K562 (cell line): ENCODE measurements around the gene DNAJC8. TPM values are rescaled to one million over a fixed set of nuclear protein-coding genes. Genes with fewer than 3 reads are reported as not detected.

Source experiments
- ASH1L ChIP-seq: fragments of 450-650 bp; IDR thresholded peaks from 2 replicates; pipeline ENCODE4 v1.6.1; 2018; ENCODE audit warnings: borderline replicate concordance, mild to moderate bottlenecking, low read depth; ENCODE audit not compliant: partially characterized antibody
- ATF7 ChIP-seq: fragments of 450-650 bp; IDR thresholded peaks from 2 replicates; pipeline ENCODE4 v1.7.1; 2014; ENCODE audit warnings: mild to moderate bottlenecking, moderate library complexity
- BRF1 ChIP-seq: IDR thresholded peaks from 3 replicates; pipeline ENCODE4 v1.6.1; 2011; ENCODE audit warnings: borderline replicate concordance, mild to moderate bottlenecking; ENCODE audit not compliant: insufficient read length; ENCODE audit errors: extremely low read depth
- CBFA2T3 ChIP-seq: fragments of 450-650 bp; IDR thresholded peaks from 2 replicates; pipeline ENCODE4 v1.6.1; 2017
- CCNT2 ChIP-seq: IDR thresholded peaks from 2 replicates; pipeline ENCODE4 v1.6.1; 2011; ENCODE audit warnings: borderline replicate concordance, low read depth, mild to moderate bottlenecking, moderate library complexity, mixed read lengths, low read length; ENCODE audit not compliant: insufficient read length; ENCODE audit errors: extremely low read depth
- CTBP1 ChIP-seq: fragments of 450-650 bp; IDR thresholded peaks from 2 replicates; pipeline ENCODE4 v1.6.1; 2016; ENCODE audit warnings: borderline replicate concordance
- HEY1 ChIP-seq: fragments of 250-450 bp; sonication (Bioruptor Pico); IDR thresholded peaks from 2 replicates; pipeline ENCODE4 v1.5.0; 2020; ENCODE audit warnings: mild to moderate bottlenecking, moderate library complexity, borderline replicate concordance
- MXI1 ChIP-seq: IDR thresholded peaks from 2 replicates; pipeline ENCODE4 v1.6.1; 2011; ENCODE audit warnings: low read depth, mild to moderate bottlenecking, improper control_type of control experiment, low read length
- NR2C2 ChIP-seq, 2 experiments: fragments of 200-800 bp in 1 of 2; sonication (Bioruptor generic) in 1 of 2; sonication (generic) in 1 of 2; formaldehyde crosslinking in 1 of 2; IDR thresholded peaks; 2 replicates each; pipeline versions ENCODE4 v1.6.1 to v1.8.0; 2016 to 2022; ENCODE audit warnings: mild to moderate bottlenecking in 1 of 2, missing compliant biosample characterization in 1 of 2, missing genetic modification characterization in 1 of 2, missing genetic modification reagents in 1 of 2
- POLR2G ChIP-seq: fragments of 200-400 bp; formaldehyde crosslinking; IDR thresholded peaks from 2 replicates; pipeline ENCODE4 v1.6.1; 2017; ENCODE audit warnings: low read depth, mild to moderate bottlenecking, antibody characterized with exemption, low read length, moderate library complexity
- SMAD3 ChIP-seq: fragments of 450-650 bp; formaldehyde crosslinking; conservative IDR thresholded peaks from 2 replicates; pipeline ENCODE4 v1.4.0; 2020; ENCODE audit warnings: mild to moderate bottlenecking
- TBP ChIP-seq: optimal IDR thresholded peaks from 2 replicates; pipeline ENCODE3; 2011; ENCODE audit warnings: low read depth, low read length, improper control_type of control experiment
- TCF3 ChIP-seq: sonication (generic); formaldehyde crosslinking; IDR thresholded peaks from 2 replicates; pipeline ENCODE4 v1.4.0; 2020; ENCODE audit warnings: mild to moderate bottlenecking, missing genetic modification reagents
- ZNF239 ChIP-seq: fragments of 250-450 bp; sonication (Bioruptor Pico); IDR thresholded peaks from 2 replicates; pipeline ENCODE4 v1.4.0; 2020; ENCODE audit warnings: mild to moderate bottlenecking
- polyA plus RNA-seq, 8 experiments: library from polyadenylated mRNA; depleted of rRNA in 4 of 8; stranded (reverse) in 5 of 8; unstranded in 3 of 8; fragments of >200 nt; fragmentation: Nextera tagmentation in 2 of 8; fragmentation: Illumina TruSeq in 1 of 8; extraction: Ambion mirVana in 2 of 8; extraction: Trizol in 1 of 8; gene quantifications; 2 replicates each; pipeline versions ENCODE4 v1.2.1 to v1.2.3, GENCODE V29; 2011 to 2014; ENCODE audit warnings: inconsistent platforms in 1 of 8, missing spikeins in 1 of 8
- total RNA-seq, 7 experiments: library from RNA; depleted of rRNA in 6 of 7; stranded (reverse); fragments of >200 nt in 6 of 7; fragmentation: Illumina TruSeq in 2 of 7; extraction: Trizol in 2 of 7; gene quantifications; 2 replicates each; pipeline versions ENCODE4 v1.2.1 to v1.2.3, GENCODE V29; 2011 to 2021; ENCODE audit warnings: low replicate concordance in 1 of 7
- TF ChIP-seq, protein P1 (sequence below), 2 experiments: fragments of 250-450 bp in 1 of 2; fragments of 450-650 bp in 1 of 2; sonication (Bioruptor Pico) in 1 of 2; IDR thresholded peaks; 2 replicates each; pipeline versions ENCODE4 v1.6.1 to v1.8.0; 2016 to 2021; ENCODE audit warnings: mild to moderate bottlenecking in 2 of 2, moderate library complexity in 2 of 2, missing compliant biosample characterization in 1 of 2, missing genetic modification characterization in 1 of 2
- TF ChIP-seq, protein P2 (sequence below): fragments of 250-450 bp; sonication (Bioruptor Pico); IDR thresholded peaks from 2 replicates; pipeline ENCODE4 v1.4.0; 2020; ENCODE audit warnings: borderline replicate concordance
- TF ChIP-seq, protein P3 (sequence below): IDR thresholded peaks from 2 replicates; pipeline ENCODE4 v1.6.1; 2012; ENCODE audit warnings: low read depth, low read length, improper control_type of control experiment, borderline replicate concordance
- TF ChIP-seq, protein P4 (sequence below): IDR thresholded peaks from 2 replicates; pipeline ENCODE4 v1.6.1; 2014; ENCODE audit warnings: antibody characterized with exemption
- TF ChIP-seq, protein P5 (sequence below), 2 experiments: IDR thresholded peaks in 1 of 2; conservative IDR thresholded peaks in 1 of 2; 2 replicates each; pipeline ENCODE4 v1.6.1; 2016; ENCODE audit warnings: low read depth in 2 of 2, mild to moderate bottlenecking in 1 of 2, missing compliant biosample characterization in 1 of 2, missing genetic modification characterization in 1 of 2, moderate library complexity in 1 of 2

Gene DNAJC8
- total and polyA plus RNA-seq, 9 of the 15 experiments (the other 6 are each of a cell fraction or from before 2014, with no cell fraction given): 143 to 508 (median 209) TPM

DNA sequence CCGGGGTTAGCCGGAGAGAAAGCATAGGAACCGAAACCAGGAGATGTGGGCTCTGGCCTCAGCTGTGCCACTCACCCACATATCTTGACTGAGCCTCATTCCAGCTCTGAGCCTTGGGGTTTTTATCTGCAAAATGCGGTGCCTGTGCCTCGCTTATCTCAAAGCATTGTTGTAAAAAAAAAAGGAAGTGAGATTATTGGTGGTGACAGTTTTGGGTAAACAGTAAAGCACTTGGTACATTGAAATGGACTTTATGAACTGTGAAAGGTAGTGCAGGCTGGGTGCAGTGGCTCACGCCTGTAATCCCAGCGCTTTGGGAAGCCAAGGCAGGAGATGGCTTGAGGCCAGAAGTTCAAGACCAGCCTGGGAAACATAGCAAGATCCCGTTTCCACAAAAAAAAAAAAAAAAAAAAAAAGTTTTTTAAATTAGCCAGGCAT, 60.1 kb downstream of the DNAJC8 start (continued):
- TF ChIP-seq, protein P1, sequence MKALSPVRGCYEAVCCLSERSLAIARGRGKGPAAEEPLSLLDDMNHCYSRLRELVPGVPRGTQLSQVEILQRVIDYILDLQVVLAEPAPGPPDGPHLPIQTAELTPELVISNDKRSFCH (CRISPR knock-in tag; IDR thresholded peaks at IDR 0.05): no peak
- TF ChIP-seq, protein P1 (tag; IDR thresholded peaks at IDR 0.05): no peak
- TF ChIP-seq, protein P2, sequence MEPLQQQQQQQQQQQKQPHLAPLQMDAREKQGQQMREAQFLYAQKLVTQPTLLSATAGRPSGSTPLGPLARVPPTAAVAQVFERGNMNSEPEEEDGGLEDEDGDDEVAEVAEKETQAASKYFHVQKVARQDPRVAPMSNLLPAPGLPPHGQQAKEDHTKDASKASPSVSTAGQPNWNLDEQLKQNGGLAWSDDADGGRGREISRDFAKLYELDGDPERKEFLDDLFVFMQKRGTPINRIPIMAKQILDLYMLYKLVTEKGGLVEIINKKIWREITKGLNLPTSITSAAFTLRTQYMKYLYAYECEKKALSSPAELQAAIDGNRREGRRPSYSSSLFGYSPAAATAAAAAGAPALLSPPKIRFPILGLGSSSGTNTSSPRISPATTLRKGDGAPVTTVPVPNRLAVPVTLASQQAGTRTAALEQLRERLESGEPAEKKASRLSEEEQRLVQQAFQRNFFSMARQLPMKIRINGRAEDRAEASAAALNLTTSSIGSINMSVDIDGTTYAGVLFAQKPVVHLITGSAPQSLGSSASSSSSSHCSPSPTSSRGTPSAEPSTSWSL: no peak
- TF ChIP-seq CBFA2T3 (peak; percentile 92), TBP (peak; percentile 77), ATF7 (peak; percentile 55), BRF1 (no peak), MXI1 (no peak), CCNT2 (peak; percentile 94), POLR2G (no peak), ZNF239 (peak; percentile 53; the same call in 1 of the 2 replicates), ASH1L (no peak), CTBP1 (peak; percentile 93), NR2C2 (CRISPR knock-in tag; IDR thresholded peaks at IDR 0.05) (0 out of 2 replicates have a peak, but pooled peaks have one; percentile 45), NR2C2 (tag; IDR thresholded peaks at IDR 0.05) (peak; percentile 63; the same call in 1 of the 2 replicates), HEY1 (0 out of 2 replicates have a peak, but pooled peaks have one; percentile 75), SMAD3 (CRISPR knock-in tag) (peak; percentile 82; the same call in 1 of the 2 replicates), TCF3 (CRISPR knock-in tag) (peak; percentile 95)
- TF ChIP-seq, protein P3, sequence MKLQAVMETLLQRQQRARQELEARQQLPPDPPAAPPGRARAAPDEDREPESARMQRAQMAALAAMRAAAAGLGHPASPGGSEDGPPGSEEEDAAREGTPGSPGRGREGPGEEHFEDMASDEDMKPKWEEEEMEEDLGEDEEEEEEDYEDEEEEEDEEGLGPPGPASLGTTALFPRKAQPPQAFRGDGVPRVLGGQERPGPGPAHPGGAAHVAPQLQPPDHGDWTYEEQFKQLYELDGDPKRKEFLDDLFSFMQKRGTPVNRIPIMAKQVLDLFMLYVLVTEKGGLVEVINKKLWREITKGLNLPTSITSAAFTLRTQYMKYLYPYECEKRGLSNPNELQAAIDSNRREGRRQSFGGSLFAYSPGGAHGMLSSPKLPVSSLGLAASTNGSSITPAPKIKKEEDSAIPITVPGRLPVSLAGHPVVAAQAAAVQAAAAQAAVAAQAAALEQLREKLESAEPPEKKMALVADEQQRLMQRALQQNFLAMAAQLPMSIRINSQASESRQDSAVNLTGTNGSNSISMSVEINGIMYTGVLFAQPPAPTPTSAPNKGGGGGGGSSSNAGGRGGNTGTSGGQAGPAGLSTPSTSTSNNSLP: peak; percentile 68; the same call in 1 of the 2 replicates
- TF ChIP-seq, protein P4, sequence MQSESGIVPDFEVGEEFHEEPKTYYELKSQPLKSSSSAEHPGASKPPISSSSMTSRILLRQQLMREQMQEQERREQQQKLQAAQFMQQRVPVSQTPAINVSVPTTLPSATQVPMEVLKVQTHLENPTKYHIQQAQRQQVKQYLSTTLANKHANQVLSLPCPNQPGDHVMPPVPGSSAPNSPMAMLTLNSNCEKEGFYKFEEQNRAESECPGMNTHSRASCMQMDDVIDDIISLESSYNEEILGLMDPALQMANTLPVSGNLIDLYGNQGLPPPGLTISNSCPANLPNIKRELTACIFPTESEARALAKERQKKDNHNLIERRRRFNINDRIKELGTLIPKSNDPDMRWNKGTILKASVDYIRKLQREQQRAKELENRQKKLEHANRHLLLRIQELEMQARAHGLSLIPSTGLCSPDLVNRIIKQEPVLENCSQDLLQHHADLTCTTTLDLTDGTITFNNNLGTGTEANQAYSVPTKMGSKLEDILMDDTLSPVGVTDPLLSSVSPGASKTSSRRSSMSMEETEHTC: no peak
- TF ChIP-seq, protein P5, sequence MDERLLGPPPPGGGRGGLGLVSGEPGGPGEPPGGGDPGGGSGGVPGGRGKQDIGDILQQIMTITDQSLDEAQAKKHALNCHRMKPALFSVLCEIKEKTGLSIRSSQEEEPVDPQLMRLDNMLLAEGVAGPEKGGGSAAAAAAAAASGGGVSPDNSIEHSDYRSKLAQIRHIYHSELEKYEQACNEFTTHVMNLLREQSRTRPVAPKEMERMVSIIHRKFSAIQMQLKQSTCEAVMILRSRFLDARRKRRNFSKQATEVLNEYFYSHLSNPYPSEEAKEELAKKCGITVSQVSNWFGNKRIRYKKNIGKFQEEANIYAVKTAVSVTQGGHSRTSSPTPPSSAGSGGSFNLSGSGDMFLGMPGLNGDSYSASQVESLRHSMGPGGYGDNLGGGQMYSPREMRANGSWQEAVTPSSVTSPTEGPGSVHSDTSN (CRISPR knock-in tag; IDR thresholded peaks at IDR 0.05; ENCODE audit: low read depth): no peak
- TF ChIP-seq, protein P5 (tag; conservative IDR thresholded peaks at IDR 0.05; ENCODE audit: low read depth): peak; percentile 94
